ENCODE results near the gene TNRC18.
"Not testable (repeated sequence)": the region's sequence is repeated elsewhere in the genome, so short reads cannot be mapped to it uniquely, and the experiment has no call there.

The TNRC18 gene

GRCh38 chr7:5260530-5261068 is 163.0 kb downstream of the TNRC18 start:
- not testable (repeated sequence) for DNase-seq
